ENCODE data around the gene NDUFV2. TPM values are rescaled to one million over a fixed set of nuclear protein-coding genes. Genes with fewer than 3 reads are reported as not detected.

Gene NDUFV2
- total and polyA plus RNA-seq, 2 of the 13 experiments (the other 11 are each of a cell fraction or from before 2014, with no cell fraction given): 216 to 299 TPM

DNA sequence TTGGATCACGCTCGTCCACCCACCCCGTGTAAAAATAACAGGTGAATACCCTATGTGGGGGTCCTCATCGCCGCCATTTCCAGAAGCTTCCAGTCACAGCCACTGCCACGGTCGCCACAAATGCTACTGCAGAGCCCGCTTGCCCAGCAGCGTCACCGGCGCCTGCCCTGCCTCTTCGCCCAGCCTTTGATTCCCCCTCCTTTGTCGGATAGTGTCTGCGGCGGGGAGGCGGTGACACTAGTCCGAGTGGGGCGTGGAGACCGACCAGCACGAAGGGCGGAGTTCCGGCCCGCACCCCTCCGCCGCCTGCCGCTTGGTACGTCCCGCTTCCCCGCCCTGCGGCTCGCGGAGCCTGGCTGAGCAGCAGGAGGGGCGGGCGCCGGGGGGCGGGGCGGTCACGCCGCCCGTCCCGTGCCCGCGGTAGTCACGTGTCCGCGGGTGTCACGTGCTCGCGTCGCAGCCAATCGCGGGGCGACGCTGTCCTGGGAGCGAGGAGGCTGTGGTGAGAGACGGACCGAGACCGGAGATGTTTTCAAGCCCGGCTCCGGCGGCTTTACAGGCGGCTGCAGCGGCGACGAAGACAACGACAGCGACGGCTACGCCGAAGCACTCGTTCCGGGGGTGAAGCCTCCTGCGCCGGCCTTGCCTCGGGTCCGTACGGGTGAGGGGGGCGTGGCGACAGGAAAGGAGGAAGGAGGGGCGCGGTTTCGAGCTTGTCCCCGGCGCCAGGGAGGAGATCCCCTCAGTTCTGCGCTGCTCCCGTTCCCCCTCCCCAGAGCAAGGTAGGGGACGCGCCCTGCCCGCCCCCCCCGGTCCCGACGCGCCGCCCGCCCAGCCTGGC is 34.0 kb downstream of the NDUFV2 start, which contains the start of gene ANKRD12 (continued):
- TF ChIP-seq, protein P1, sequence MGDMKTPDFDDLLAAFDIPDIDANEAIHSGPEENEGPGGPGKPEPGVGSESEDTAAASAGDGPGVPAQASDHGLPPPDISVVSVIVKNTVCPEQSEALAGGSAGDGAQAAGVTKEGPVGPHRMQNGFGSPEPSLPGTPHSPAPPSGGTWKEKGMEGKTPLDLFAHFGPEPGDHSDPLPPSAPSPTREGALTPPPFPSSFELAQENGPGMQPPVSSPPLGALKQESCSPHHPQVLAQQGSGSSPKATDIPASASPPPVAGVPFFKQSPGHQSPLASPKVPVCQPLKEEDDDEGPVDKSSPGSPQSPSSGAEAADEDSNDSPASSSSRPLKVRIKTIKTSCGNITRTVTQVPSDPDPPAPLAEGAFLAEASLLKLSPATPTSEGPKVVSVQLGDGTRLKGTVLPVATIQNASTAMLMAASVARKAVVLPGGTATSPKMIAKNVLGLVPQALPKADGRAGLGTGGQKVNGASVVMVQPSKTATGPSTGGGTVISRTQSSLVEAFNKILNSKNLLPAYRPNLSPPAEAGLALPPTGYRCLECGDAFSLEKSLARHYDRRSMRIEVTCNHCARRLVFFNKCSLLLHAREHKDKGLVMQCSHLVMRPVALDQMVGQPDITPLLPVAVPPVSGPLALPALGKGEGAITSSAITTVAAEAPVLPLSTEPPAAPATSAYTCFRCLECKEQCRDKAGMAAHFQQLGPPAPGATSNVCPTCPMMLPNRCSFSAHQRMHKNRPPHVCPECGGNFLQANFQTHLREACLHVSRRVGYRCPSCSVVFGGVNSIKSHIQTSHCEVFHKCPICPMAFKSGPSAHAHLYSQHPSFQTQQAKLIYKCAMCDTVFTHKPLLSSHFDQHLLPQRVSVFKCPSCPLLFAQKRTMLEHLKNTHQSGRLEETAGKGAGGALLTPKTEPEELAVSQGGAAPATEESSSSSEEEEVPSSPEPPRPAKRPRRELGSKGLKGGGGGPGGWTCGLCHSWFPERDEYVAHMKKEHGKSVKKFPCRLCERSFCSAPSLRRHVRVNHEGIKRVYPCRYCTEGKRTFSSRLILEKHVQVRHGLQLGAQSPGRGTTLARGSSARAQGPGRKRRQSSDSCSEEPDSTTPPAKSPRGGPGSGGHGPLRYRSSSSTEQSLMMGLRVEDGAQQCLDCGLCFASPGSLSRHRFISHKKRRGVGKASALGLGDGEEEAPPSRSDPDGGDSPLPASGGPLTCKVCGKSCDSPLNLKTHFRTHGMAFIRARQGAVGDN (CRISPR knock-in tag; IDR thresholded peaks at IDR 0.05): peak; percentile 94
- TF ChIP-seq SP5 (CRISPR knock-in tag; IDR thresholded peaks at IDR 0.05; ENCODE audit: borderline replicate concordance, low read depth) (peak; percentile 96), FOXJ3 (CRISPR knock-in tag; IDR thresholded peaks at IDR 0.05; ENCODE audit: borderline replicate concordance) (no peak), PHF5A (CRISPR knock-in tag; IDR thresholded peaks at IDR 0.05; ENCODE audit: low read depth, unreplicated experiment) (no peak), ZNF737 (CRISPR knock-in tag; IDR thresholded peaks at IDR 0.05; ENCODE audit: borderline replicate concordance) (no peak), PAF1 (CRISPR knock-in tag; IDR thresholded peaks at IDR 0.05) (no peak), RFX5 (IDR thresholded peaks at IDR 0.05; ENCODE audit: low read depth, low read length) (no peak), SALL2 (CRISPR knock-in tag; IDR thresholded peaks at IDR 0.05) (peak; percentile 68; the same call in 1 of the 2 replicates), CBX2 (IDR thresholded peaks at IDR 0.05; ENCODE audit: low read depth, low read length) (no peak), CBX2 (CRISPR knock-in tag; IDR thresholded peaks at IDR 0.05; ENCODE audit: low read depth) (no peak), SOX6 (IDR thresholded peaks at IDR 0.05) (no peak), SOX6 (CRISPR knock-in tag; IDR thresholded peaks at IDR 0.05) (peak; percentile 63), TOE1 (CRISPR knock-in tag; IDR thresholded peaks at IDR 0.05) (no peak)
- TF ChIP-seq, protein P2, sequence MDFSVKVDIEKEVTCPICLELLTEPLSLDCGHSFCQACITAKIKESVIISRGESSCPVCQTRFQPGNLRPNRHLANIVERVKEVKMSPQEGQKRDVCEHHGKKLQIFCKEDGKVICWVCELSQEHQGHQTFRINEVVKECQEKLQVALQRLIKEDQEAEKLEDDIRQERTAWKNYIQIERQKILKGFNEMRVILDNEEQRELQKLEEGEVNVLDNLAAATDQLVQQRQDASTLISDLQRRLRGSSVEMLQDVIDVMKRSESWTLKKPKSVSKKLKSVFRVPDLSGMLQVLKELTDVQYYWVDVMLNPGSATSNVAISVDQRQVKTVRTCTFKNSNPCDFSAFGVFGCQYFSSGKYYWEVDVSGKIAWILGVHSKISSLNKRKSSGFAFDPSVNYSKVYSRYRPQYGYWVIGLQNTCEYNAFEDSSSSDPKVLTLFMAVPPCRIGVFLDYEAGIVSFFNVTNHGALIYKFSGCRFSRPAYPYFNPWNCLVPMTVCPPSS (IDR thresholded peaks at IDR 0.05): no peak
- TF ChIP-seq, protein P3, sequence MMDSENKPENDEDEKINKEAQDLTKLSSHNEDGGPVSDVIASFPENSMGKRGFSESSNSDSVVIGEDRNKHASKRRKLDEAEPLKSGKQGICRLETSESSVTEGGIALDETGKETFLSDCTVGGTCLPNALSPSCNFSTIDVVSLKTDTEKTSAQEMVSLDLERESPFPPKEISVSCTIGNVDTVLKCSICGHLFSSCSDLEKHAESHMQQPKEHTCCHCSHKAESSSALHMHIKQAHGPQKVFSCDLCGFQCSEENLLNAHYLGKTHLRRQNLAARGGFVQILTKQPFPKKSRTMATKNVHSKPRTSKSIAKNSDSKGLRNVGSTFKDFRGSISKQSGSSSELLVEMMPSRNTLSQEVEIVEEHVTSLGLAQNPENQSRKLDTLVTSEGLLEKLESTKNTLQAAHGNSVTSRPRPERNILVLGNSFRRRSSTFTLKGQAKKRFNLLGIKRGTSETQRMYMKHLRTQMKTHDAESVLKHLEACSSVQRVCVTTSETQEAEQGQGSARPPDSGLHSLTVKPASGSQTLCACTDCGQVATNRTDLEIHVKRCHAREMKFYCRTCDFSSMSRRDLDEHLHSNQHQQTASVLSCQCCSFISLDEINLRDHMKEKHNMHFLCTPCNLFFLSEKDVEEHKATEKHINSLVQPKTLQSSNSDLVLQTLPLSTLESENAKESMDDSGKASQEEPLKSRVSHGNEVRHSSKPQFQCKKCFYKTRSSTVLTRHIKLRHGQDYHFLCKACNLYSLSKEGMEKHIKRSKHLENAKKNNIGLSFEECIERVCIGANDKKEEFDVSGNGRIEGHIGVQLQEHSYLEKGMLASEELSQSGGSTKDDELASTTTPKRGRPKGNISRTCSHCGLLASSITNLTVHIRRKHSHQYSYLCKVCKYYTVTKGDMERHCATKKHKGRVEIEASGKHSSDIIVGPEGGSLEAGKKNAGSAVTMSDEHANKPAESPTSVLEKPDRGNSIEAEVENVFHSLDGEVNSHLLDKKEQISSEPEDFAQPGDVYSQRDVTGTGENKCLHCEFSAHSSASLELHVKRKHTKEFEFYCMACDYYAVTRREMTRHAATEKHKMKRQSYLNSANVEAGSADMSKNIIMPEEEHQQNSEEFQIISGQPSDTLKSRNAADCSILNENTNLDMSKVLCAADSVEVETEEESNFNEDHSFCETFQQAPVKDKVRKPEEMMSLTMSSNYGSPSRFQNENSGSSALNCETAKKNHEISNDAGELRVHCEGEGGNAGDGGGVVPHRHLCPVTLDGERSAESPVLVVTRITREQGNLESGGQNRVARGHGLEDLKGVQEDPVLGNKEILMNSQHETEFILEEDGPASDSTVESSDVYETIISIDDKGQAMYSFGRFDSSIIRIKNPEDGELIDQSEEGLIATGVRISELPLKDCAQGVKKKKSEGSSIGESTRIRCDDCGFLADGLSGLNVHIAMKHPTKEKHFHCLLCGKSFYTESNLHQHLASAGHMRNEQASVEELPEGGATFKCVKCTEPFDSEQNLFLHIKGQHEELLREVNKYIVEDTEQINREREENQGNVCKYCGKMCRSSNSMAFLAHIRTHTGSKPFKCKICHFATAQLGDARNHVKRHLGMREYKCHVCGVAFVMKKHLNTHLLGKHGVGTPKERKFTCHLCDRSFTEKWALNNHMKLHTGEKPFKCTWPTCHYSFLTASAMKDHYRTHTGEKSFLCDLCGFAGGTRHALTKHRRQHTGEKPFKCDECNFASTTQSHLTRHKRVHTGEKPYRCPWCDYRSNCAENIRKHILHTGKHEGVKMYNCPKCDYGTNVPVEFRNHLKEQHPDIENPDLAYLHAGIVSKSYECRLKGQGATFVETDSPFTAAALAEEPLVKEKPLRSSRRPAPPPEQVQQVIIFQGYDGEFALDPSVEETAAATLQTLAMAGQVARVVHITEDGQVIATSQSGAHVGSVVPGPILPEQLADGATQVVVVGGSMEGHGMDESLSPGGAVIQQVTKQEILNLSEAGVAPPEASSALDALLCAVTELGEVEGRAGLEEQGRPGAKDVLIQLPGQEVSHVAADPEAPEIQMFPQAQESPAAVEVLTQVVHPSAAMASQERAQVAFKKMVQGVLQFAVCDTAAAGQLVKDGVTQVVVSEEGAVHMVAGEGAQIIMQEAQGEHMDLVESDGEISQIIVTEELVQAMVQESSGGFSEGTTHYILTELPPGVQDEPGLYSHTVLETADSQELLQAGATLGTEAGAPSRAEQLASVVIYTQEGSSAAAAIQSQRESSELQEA (CRISPR knock-in tag; IDR thresholded peaks at IDR 0.05; ENCODE audit: not compliant biosample characterization): no peak
